ENCODE results near the gene STAT3.

GRCh38 chr17:42334677-42335076 lies 53.6 kb downstream of the STAT3 start:
- TF ChIP-seq, protein P1, sequence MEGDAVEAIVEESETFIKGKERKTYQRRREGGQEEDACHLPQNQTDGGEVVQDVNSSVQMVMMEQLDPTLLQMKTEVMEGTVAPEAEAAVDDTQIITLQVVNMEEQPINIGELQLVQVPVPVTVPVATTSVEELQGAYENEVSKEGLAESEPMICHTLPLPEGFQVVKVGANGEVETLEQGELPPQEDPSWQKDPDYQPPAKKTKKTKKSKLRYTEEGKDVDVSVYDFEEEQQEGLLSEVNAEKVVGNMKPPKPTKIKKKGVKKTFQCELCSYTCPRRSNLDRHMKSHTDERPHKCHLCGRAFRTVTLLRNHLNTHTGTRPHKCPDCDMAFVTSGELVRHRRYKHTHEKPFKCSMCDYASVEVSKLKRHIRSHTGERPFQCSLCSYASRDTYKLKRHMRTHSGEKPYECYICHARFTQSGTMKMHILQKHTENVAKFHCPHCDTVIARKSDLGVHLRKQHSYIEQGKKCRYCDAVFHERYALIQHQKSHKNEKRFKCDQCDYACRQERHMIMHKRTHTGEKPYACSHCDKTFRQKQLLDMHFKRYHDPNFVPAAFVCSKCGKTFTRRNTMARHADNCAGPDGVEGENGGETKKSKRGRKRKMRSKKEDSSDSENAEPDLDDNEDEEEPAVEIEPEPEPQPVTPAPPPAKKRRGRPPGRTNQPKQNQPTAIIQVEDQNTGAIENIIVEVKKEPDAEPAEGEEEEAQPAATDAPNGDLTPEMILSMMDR (IDR thresholded peaks at IDR 0.05; ENCODE audit: borderline replicate concordance, extremely low read depth, low read length, poor library complexity, severe bottlenecking): no peak
- no peak for TF ChIP-seq EZH2 (IDR thresholded peaks at IDR 0.05; ENCODE audit: borderline replicate concordance, low read depth, low read length, severe bottlenecking)
